K562 treated with DMSO at 1 percent for 24 hours (cell line): ENCODE data around the gene SIM1. TPM values are rescaled to one million over a fixed set of nuclear protein-coding genes. Genes with fewer than 3 reads are reported as not detected.

Experiments used
- total RNA-seq: library from RNA; unstranded; fragments of 300-600 nt; gene quantifications from 2 replicates; pipeline ENCODE4 v1.2.3, GENCODE V29; 2022; ENCODE audit warnings: low read depth; ENCODE audit not compliant: insufficient read depth

SIM1 gene
- not detected in 2 replicates for total RNA-seq

GRCh38 chr6:100464903-100465700, at the start of gene SIM1:
TSS of gene SIM1 (minus strand) at chr6:100464921. CDS start at chr6:100463468, 1,453 bp downstream.

